HG02588 (cell line): ENCODE measurements around the gene PDLIM1.
"Not testable (repeated sequence)": the region's sequence is repeated elsewhere in the genome, so short reads cannot be mapped to it uniquely, and the experiment has no call there.

Source experiments
- ATAC-seq: cut with Tn5 transposase; IDR thresholded peaks from one replicate; pipeline ENCODE4 v1.9.1; 2021; ENCODE audit warnings: mild to moderate bottlenecking, moderate library complexity; ENCODE audit not compliant: unreplicated experiment

PDLIM1 gene

GRCh38 chr10:95214369-95214768 lies 76.4 kb downstream of the PDLIM1 start:
- no peak for ATAC-seq

GRCh38 chr10:95211606-95212279 lies 79.1 kb downstream of the PDLIM1 start:
- no peak for ATAC-seq

- no peak for ATAC-seq
Measured at GRCh38 chr10:95209509-95210127, 81.2 kb downstream of the PDLIM1 start.

GRCh38 chr10:95208702-95209391 lies 82.0 kb downstream of the PDLIM1 start:
- ATAC-seq: no peak

GRCh38 chr10:95202865-95203264 lies 87.9 kb downstream of the PDLIM1 start:
- not testable (repeated sequence) for ATAC-seq

GRCh38 chr10:95201736-95202135 lies 89.1 kb downstream of the PDLIM1 start:
- ATAC-seq: no peak

GRCh38 chr10:95196046-95196445 lies 94.8 kb downstream of the PDLIM1 start:
- no peak for ATAC-seq

- ATAC-seq: no peak
Measured at GRCh38 chr10:95193944-95194343, 96.9 kb downstream of the PDLIM1 start, which contains the start of gene ACSM6. TSS of gene ACSM6 (plus strand) at chr10:95194238. CDS start at chr10:95194486, 248 bp downstream.

- no peak for ATAC-seq
Measured at GRCh38 chr10:95188593-95188992, 102.2 kb downstream of the PDLIM1 start.

GRCh38 chr10:95187617-95188016 lies 103.2 kb downstream of the PDLIM1 start:
- ATAC-seq: no peak
